Parathyroid adenoma (tissue), 2 donors: Measurements from ENCODE around the gene HPX.

ENCODE experiments used
- H2AFZ ChIP-seq: fragments of 300-600 bp; sonication (generic); one replicate; pipeline ENCODE4 v1.7.0; 2017; ENCODE audit warnings: antibody characterized with exemption, mild to moderate bottlenecking
- H3K27ac ChIP-seq: fragments of 300-600 bp; sonication (generic); one replicate; pipeline ENCODE4 v1.7.0; 2017
- H3K27me3 ChIP-seq: fragments of 300-600 bp; sonication (generic); one replicate; pipeline ENCODE4 v1.7.0; 2017; ENCODE audit warnings: low read length; ENCODE audit not compliant: control insufficient read depth, insufficient read depth
- H3K36me3 ChIP-seq: fragments of 300-600 bp; sonication (generic); one replicate; pipeline ENCODE4 v1.7.0; 2017; ENCODE audit warnings: low read length; ENCODE audit not compliant: control insufficient read depth, insufficient read depth
- H3K4me1 ChIP-seq: fragments of 300-600 bp; sonication (generic); one replicate; pipeline ENCODE4 v1.7.0; 2017; ENCODE audit warnings: control low read depth
- H3K4me2 ChIP-seq: fragments of 300-600 bp; sonication (generic); one replicate; pipeline ENCODE4 v1.7.0; 2017; ENCODE audit warnings: low read length
- H3K4me3 ChIP-seq: fragments of 300-600 bp; sonication (generic); one replicate; pipeline ENCODE4 v1.7.0; 2017; ENCODE audit warnings: low read depth, low read length
- H3K79me2 ChIP-seq: fragments of 300-600 bp; sonication (generic); one replicate; pipeline ENCODE4 v1.7.0; 2017; ENCODE audit warnings: control low read depth
- H3K9ac ChIP-seq: fragments of 300-600 bp; sonication (generic); one replicate; pipeline ENCODE4 v1.7.0; 2017; ENCODE audit warnings: mild to moderate bottlenecking
- H3K9me3 ChIP-seq: fragments of 300-600 bp; sonication (generic); one replicate; pipeline ENCODE4 v1.7.0; 2017; ENCODE audit warnings: low read length; ENCODE audit not compliant: control insufficient read depth
- TF ChIP-seq, protein P1 (sequence below): fragments of 300-600 bp; sonication (generic); IDR thresholded peaks from one replicate; pipeline ENCODE4 v1.7.0; 2017; ENCODE audit warnings: antibody characterized with exemption, mild to moderate bottlenecking
- donor health status: primary hyperparathyroidism.

The HPX gene

DNA sequence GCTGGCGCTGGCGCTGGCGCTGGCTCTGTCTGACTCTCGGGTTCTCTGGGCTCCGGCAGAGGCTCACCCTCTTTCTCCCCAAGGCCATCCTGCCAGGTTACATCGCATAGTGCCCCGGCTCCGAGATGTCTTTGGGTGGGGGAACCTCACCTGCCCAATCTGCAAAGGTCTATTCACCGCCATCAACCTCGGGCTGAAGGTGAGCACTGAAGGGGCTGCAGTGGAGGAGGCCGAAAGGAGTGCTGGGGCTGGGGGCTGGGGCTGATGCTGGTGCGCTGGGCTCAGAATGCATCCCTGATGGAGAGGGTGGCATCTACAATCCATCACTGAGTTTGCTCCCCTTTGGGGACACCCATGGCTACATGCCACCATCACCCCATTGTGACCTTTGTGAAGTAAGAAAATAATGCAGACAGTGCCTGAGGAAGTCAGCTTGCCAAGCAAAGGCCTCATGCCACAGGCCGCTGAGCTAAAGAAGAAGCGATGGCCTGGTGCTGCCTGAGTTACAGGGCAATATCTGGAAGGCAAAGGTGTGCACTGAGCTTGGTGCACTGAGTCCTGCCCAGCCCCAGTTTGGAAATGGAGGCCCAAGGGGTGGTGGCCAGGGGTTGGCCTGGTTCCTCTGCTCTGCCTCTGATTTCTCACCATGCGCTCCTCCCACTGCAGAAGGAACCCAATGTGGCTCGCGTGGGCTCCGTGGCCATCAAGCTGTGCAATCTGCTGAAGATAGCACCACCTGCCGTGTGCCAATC, 49.9 kb downstream of the HPX start:
- Histone ChIP-seq H3K79me2 (no peaks in the 10 kb centered on the region), H3K27ac (peak overlapping the region; percentile 82), H3K9me3 (no peaks in the 10 kb centered on the region), H3K4me3 (peak overlapping the region; percentile 73), H2AFZ (peak overlapping the region; percentile 91), H3K27me3 (no peaks in the 10 kb centered on the region), H3K36me3 (no peaks in the 10 kb centered on the region), H3K4me1 (peaks cover 3% of the 10 kb centered on the region), H3K4me2 (peak overlapping the region; percentile 74), H3K9ac (no peak overlapping the region)
- TF ChIP-seq, protein P1, sequence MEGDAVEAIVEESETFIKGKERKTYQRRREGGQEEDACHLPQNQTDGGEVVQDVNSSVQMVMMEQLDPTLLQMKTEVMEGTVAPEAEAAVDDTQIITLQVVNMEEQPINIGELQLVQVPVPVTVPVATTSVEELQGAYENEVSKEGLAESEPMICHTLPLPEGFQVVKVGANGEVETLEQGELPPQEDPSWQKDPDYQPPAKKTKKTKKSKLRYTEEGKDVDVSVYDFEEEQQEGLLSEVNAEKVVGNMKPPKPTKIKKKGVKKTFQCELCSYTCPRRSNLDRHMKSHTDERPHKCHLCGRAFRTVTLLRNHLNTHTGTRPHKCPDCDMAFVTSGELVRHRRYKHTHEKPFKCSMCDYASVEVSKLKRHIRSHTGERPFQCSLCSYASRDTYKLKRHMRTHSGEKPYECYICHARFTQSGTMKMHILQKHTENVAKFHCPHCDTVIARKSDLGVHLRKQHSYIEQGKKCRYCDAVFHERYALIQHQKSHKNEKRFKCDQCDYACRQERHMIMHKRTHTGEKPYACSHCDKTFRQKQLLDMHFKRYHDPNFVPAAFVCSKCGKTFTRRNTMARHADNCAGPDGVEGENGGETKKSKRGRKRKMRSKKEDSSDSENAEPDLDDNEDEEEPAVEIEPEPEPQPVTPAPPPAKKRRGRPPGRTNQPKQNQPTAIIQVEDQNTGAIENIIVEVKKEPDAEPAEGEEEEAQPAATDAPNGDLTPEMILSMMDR: no peak

GRCh38 chr11:6389905-6390717, 50.7 kb downstream of the HPX start, which contains the start of gene SMPD1:
SMPD1 (plus strand) TSS chr11:6390474; CDS start chr11:6390599, 125 bp downstream.
- Histone ChIP-seq H3K27ac (peak within 1 kb of the TSS; percentile 82), H3K9ac (peak within 1 kb of the TSS; percentile 2), H3K79me2 (no peaks in the 10 kb centered on the region), H3K36me3 (no peaks in the 10 kb centered on the region), H3K27me3 (no peaks in the 10 kb centered on the region), H2AFZ (peak within 1 kb of the TSS; percentile 91), H3K4me2 (peak within 1 kb of the TSS; percentile 87), H3K4me1 (peaks cover 3% of the 10 kb centered on the region), H3K9me3 (no peaks in the 10 kb centered on the region), H3K4me3 (peak within 1 kb of the TSS; percentile 73)
- TF ChIP-seq, protein P1: no peak

GRCh38 chr11:6388748-6389147, 52.0 kb downstream of the HPX start:
- Histone ChIP-seq H3K4me1 (peaks cover 3% of the 10 kb centered on the region), H3K27ac (no peak overlapping the region), H3K4me2 (no peak overlapping the region), H3K9ac (no peak overlapping the region), H3K79me2 (no peaks in the 10 kb centered on the region), H3K36me3 (no peaks in the 10 kb centered on the region), H3K27me3 (no peaks in the 10 kb centered on the region), H3K4me3 (no peak overlapping the region), H3K9me3 (no peaks in the 10 kb centered on the region), H2AFZ (no peak overlapping the region)
- TF ChIP-seq, protein P1: no peak

DNA sequence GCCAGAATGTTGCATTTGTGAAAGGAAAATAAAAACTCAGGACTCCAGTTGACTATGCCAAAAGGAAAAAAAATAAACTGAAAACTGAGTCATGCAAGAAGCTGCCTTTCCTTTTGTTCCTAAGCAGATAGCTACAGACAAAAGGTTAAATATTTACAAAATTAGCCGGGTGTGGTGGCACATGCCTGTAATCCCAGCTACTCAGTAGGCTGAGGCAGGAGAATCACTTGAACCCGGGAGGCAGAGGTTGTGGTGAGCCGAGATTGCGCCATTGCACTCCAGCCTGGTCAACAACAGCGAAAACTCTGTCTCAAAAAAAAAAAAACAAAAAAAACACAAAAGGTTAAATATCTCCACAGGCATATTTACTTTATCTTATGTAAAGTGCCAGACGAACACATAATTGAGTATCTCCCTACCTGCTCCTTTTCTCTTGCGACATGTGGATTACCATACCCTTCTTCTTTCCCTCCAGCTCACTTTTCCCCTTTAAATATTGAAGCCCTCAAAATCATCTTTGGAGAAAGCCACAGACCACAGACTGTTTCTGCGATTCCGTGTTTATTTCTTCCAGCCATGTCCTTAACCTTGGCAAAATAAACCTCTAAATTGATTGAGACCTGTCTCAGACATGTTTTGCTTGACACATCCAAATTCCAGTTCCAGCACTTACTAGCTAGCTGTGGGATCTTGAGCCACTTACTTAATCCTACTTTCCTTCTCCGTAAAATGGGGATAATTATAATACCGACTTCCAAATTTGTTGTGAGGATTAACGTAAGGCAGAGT, 52.8 kb downstream of the HPX start:
- Histone ChIP-seq H2AFZ (no peak overlapping the region), H3K79me2 (no peaks in the 10 kb centered on the region), H3K27me3 (no peaks in the 10 kb centered on the region), H3K9me3 (no peaks in the 10 kb centered on the region), H3K4me1 (peaks cover 3% of the 10 kb centered on the region), H3K4me2 (no peak overlapping the region), H3K36me3 (no peaks in the 10 kb centered on the region), H3K4me3 (no peak overlapping the region), H3K9ac (no peak overlapping the region), H3K27ac (no peak overlapping the region)
- TF ChIP-seq, protein P1: no peak
